ENCODE data around the gene PCGF6. TPM values are rescaled to one million over a fixed set of nuclear protein-coding genes. Genes with fewer than 3 reads are reported as not detected.

The PCGF6 gene
- total RNA-seq, 2 donors from 2014 or later = 11.4 to 12.4 TPM

GRCh38 chr10:103353281-103353680, 2.3 kb upstream of the PCGF6 start:
- intact Hi-C loops (cut with DNase I) = no loop called here
- Histone ChIP-seq H3K36me3 (no peaks in the 10 kb centered on the region), H3K27ac (no peak overlapping the region), H3K4me1 (replicated peaks) (no peaks in the 10 kb centered on the region), H3K9me3 (no peaks in the 10 kb centered on the region), H3K4me3 (no peak overlapping the region), H3K27me3 (replicated peaks; ENCODE audit: insufficient read depth) (no peaks in the 10 kb centered on the region)
- WGBS = 45% methylated on average over 2 of the region's 2 CpGs
- no peak for TF ChIP-seq CTCF (IDR thresholded peaks at IDR 0.05)
- TF ChIP-seq POLR2A (IDR thresholded peaks at IDR 0.05) = no peak
- TF ChIP-seq POLR2AphosphoS5 (IDR thresholded peaks at IDR 0.05) = no peak
- DNase-seq (ENCODE audit: low spot score) = no peak

DNA sequence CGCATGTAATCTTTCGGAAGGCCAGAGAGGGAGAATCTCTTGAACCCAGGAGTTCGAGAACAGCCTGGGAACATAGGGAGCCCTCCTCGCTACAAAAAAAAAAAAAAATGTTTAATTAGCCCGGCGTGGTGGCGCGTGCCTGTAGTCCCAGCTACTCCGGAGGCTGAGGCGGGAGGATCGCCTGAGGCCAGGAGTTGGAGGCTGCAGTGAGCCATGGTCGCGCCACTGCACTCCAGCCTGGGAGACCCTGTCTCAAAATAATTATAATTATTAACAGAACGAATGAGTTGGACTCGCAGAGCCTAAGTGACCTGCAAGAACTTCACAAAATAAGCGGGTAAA, 794 bp downstream of the PCGF6 start:
- no peak for DNase-seq (ENCODE audit: low spot score)
- intact Hi-C loops (cut with DNase I) = no loop called here

DNA sequence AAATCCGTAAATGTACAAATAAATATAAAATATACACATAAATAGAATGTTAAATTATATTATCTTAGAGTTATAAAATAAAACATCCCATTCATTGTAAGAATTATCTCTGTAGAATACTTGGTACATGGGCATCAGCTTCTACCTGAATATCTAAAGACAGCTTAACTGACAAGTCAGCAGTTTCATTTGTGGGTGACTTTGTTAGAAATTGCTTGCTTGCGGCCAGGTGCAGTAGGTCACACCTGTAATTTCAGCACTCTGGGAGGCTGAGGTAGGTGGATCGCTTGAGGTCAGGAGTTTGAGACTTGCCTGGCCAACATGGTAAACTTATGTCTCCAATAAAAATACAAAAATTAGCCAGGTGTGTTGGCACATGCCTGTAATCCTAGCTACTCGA, 14.6 kb downstream of the PCGF6 start:
- H3K9me3 ChIP-seq = no peaks in the 10 kb centered on the region
- H3K27me3 ChIP-seq (replicated peaks; ENCODE audit: insufficient read depth) = no peaks in the 10 kb centered on the region
- no peak for DNase-seq (ENCODE audit: low spot score)
- intact Hi-C loops (cut with DNase I) = no loop called here
- H3K4me1 ChIP-seq (replicated peaks) = no peaks in the 10 kb centered on the region
- WGBS = 88% methylated on average over 4 of the region's 4 CpGs
- TF ChIP-seq POLR2A (IDR thresholded peaks at IDR 0.05) (no peak), CTCF (IDR thresholded peaks at IDR 0.05) (no peak), POLR2AphosphoS5 (IDR thresholded peaks at IDR 0.05) (no peak)
- no peak overlapping the region for H3K4me3 ChIP-seq
- no peaks in the 10 kb centered on the region for H3K36me3 ChIP-seq
- no peak overlapping the region for H3K27ac ChIP-seq

More for the DNA sequence above, 794 bp downstream of the PCGF6 start:
- TF ChIP-seq CTCF (IDR thresholded peaks at IDR 0.05) (no peak), POLR2AphosphoS5 (IDR thresholded peaks at IDR 0.05) (no peak), POLR2A (IDR thresholded peaks at IDR 0.05) (no peak)
- Histone ChIP-seq H3K4me1 (replicated peaks) (no peaks in the 10 kb centered on the region), H3K36me3 (no peaks in the 10 kb centered on the region), H3K27me3 (replicated peaks; ENCODE audit: insufficient read depth) (no peaks in the 10 kb centered on the region), H3K9me3 (no peaks in the 10 kb centered on the region), H3K4me3 (peak overlapping the region; percentile 66 to 68), H3K27ac (peak overlapping the region; percentile 74)
- WGBS = 47% methylated on average over 16 of the region's 16 CpGs

DNA sequence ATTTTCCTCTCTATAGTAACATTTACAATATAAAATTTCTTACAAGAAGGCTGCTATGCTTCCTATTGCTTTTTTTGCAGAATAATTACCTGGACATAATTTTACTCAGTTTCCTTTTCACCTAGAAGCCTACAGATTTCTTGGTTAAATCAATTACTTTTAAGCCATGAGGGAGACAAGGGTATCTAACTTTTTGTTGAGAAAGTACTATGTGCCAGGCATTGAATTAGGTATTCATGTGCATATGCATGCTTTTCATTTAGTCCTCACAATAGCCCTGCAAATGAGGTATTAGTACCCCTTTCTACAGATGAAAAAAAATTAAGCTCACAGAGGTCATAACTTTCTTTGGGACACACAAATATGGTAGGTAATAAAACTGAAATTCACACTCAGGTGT, 16.4 kb downstream of the PCGF6 start:
- Histone ChIP-seq H3K36me3 (no peaks in the 10 kb centered on the region), H3K4me3 (no peak overlapping the region), H3K27ac (no peak overlapping the region), H3K27me3 (replicated peaks; ENCODE audit: insufficient read depth) (no peaks in the 10 kb centered on the region), H3K9me3 (no peaks in the 10 kb centered on the region), H3K4me1 (replicated peaks) (no peaks in the 10 kb centered on the region)
- intact Hi-C loops (cut with DNase I) = no loop called here
- TF ChIP-seq POLR2AphosphoS5 (IDR thresholded peaks at IDR 0.05) (no peak), CTCF (IDR thresholded peaks at IDR 0.05) (no peak), POLR2A (IDR thresholded peaks at IDR 0.05) (no peak)
- DNase-seq (ENCODE audit: low spot score) = no peak

DNA sequence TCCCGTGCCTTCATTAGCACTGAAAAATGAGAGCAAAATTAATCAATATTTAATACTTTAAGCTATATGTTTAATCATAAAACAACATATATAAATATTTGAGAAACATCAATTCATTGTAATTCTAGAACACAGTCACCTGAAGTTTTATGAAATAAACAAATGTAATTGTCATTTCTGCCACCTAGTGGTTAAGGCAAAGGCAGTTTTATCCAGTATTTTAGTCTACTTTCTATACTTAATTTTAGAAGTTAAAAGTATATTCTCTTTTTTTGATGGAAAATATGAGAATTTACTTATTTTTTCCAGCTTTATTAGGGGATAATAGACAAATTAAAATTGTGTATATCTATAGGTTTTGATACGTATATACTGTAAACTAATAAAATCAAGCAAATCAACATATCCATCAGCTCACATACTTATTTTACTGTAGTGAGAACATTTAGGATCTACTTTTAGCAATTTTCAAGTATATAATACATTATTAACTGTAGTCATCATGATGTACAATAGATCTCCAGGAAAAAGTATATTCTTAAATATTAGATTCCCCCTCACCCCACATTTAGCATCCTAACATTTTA, 16.9 kb downstream of the PCGF6 start:
- 85% methylated on average over 2 of the region's 2 CpGs for whole genome bisulfite sequencing
- no peaks in the 10 kb centered on the region for H3K36me3 ChIP-seq
- intact Hi-C loops (cut with DNase I) = no loop called here
- H3K9me3 ChIP-seq = no peaks in the 10 kb centered on the region
- DNase-seq (ENCODE audit: low spot score) = no peak
- H3K4me3 ChIP-seq = no peak overlapping the region
- peak in 3 of 4 experiments; percentile 40 to 49 (median 41) for TF ChIP-seq CTCF (IDR thresholded peaks at IDR 0.05)
- no peak for TF ChIP-seq POLR2A (IDR thresholded peaks at IDR 0.05)
- H3K27me3 ChIP-seq (replicated peaks; ENCODE audit: insufficient read depth) = no peaks in the 10 kb centered on the region
- H3K27ac ChIP-seq = no peak overlapping the region
- no peaks in the 10 kb centered on the region for H3K4me1 ChIP-seq (replicated peaks)

Data from prostate gland (tissue), 2 donors.